Mesothelial cell of epicardium (in vitro differentiated cells): ENCODE results near the gene OR51B4. TPM values are rescaled to one million over a fixed set of nuclear protein-coding genes. Genes with fewer than 3 reads are reported as not detected.
"Not testable (repeated sequence)": the region's sequence is repeated elsewhere in the genome, so short reads cannot be mapped to it uniquely, and the experiment has no call there.

ENCODE experiments used
- DNase-seq, 2 experiments: peaks; one replicate each; pipeline ENCODE4 v3.0.0; 2021; ENCODE audit warnings: low spot score in 2 of 2; ENCODE audit not compliant: unreplicated experiment in 2 of 2
- H3K27ac Mint-ChIP-seq: 2 replicates; pipeline ENCODE4 v1.8.0; 2021; ENCODE audit warnings: mixed read lengths
- H3K27me3 Mint-ChIP-seq: 2 replicates; pipeline ENCODE4 v1.8.0; 2021; ENCODE audit warnings: low read depth, mixed read lengths
- H3K36me3 Mint-ChIP-seq: 2 replicates; pipeline ENCODE4 v1.8.0; 2021; ENCODE audit warnings: mixed read lengths
- H3K4me1 Mint-ChIP-seq: 2 replicates; pipeline ENCODE4 v1.8.0; 2021; ENCODE audit warnings: mixed read lengths
- H3K4me3 Mint-ChIP-seq: 2 replicates; pipeline ENCODE4 v1.8.0; 2021; ENCODE audit warnings: mild to moderate bottlenecking, moderate library complexity, mixed read lengths
- H3K9me3 Mint-ChIP-seq: 2 replicates; pipeline ENCODE4 v1.8.0; 2021; ENCODE audit warnings: mixed read lengths
- CTCF ChIP-seq: fragments of 200-600 bp; sonication (generic); IDR thresholded peaks from one replicate; pipeline ENCODE4 v1.5.0; 2021; ENCODE audit warnings: antibody characterized with exemption; ENCODE audit not compliant: unreplicated experiment
- total RNA-seq: library from RNA; stranded (reverse); gene quantifications from 3 replicates; pipeline ENCODE4 v1.2.1, GENCODE V29; 2021

Gene OR51B4
- total RNA-seq, 1 donor from 2014 or later = 0.65 TPM

- DNase-seq = no peak
These were observed 35.1 kb downstream of the OR51B4 start for GRCh38 chr11:5266609-5267008.

GRCh38 chr11:5265832-5266231 lies 35.9 kb downstream of the OR51B4 start:
- H3K4me3 Mint-ChIP-seq = no peak overlapping the region
- H3K36me3 Mint-ChIP-seq = no peaks in the 10 kb centered on the region
- H3K9me3 Mint-ChIP-seq = peaks cover 6% of the 10 kb centered on the region
- DNase-seq = no peak
- TF ChIP-seq CTCF = no peak
- H3K4me1 Mint-ChIP-seq = no peaks in the 10 kb centered on the region
- peaks cover 3% of the 10 kb centered on the region for H3K27me3 Mint-ChIP-seq
- H3K27ac Mint-ChIP-seq = no peak overlapping the region

More at GRCh38 chr11:5266609-5267008, 35.1 kb downstream of the OR51B4 start:
- no peaks in the 10 kb centered on the region for H3K9me3 Mint-ChIP-seq
- no peak overlapping the region for H3K27ac Mint-ChIP-seq
- H3K4me3 Mint-ChIP-seq = no peak overlapping the region
- peaks cover 3% of the 10 kb centered on the region for H3K27me3 Mint-ChIP-seq
- H3K4me1 Mint-ChIP-seq = no peaks in the 10 kb centered on the region
- TF ChIP-seq CTCF = no peak
- no peaks in the 10 kb centered on the region for H3K36me3 Mint-ChIP-seq

GRCh38 chr11:5258543-5259262 lies 43.0 kb downstream of the OR51B4 start:
- no peak for DNase-seq
- no peak overlapping the region for H3K4me3 Mint-ChIP-seq
- H3K27me3 Mint-ChIP-seq = no peaks in the 10 kb centered on the region
- H3K9me3 Mint-ChIP-seq = peaks cover 24% of the 10 kb centered on the region
- no peak overlapping the region for H3K27ac Mint-ChIP-seq
- H3K4me1 Mint-ChIP-seq = peaks cover 1% of the 10 kb centered on the region
- H3K36me3 Mint-ChIP-seq = no peaks in the 10 kb centered on the region
- no peak for TF ChIP-seq CTCF

- H3K9me3 Mint-ChIP-seq = peaks cover 24% of the 10 kb centered on the region
- no peak for DNase-seq
- peaks cover 4% of the 10 kb centered on the region for H3K27me3 Mint-ChIP-seq
- H3K27ac Mint-ChIP-seq = no peak overlapping the region
- TF ChIP-seq CTCF = no peak
- no peaks in the 10 kb centered on the region for H3K36me3 Mint-ChIP-seq
- no peak overlapping the region for H3K4me3 Mint-ChIP-seq
- peaks cover 1% of the 10 kb centered on the region for H3K4me1 Mint-ChIP-seq
These were observed 44.5 kb downstream of the OR51B4 start for GRCh38 chr11:5257296-5257695.

GRCh38 chr11:5254646-5255413 lies 46.9 kb downstream of the OR51B4 start, which contains the start of gene HBG2:
TSS of gene HBG2 (minus strand) at chr11:5254781. CDS start at chr11:5254728, 53 bp downstream.
- not testable (repeated sequence) for DNase-seq, H3K4me1 Mint-ChIP-seq, H3K9me3 Mint-ChIP-seq, H3K36me3 Mint-ChIP-seq, H3K27ac Mint-ChIP-seq, H3K4me3 Mint-ChIP-seq
- H3K27me3 Mint-ChIP-seq = peaks cover 14% of the 10 kb centered on the region

GRCh38 chr11:5254023-5254422 lies 47.7 kb downstream of the OR51B4 start:
- not testable (repeated sequence) for H3K27ac Mint-ChIP-seq, H3K4me1 Mint-ChIP-seq, DNase-seq, H3K9me3 Mint-ChIP-seq, H3K36me3 Mint-ChIP-seq, H3K4me3 Mint-ChIP-seq
- peaks cover 14% of the 10 kb centered on the region for H3K27me3 Mint-ChIP-seq

- H3K27me3 Mint-ChIP-seq = peaks cover 14% of the 10 kb centered on the region
- DNase-seq, H3K9me3 Mint-ChIP-seq, H3K36me3 Mint-ChIP-seq, H3K4me1 Mint-ChIP-seq, H3K4me3 Mint-ChIP-seq, H3K27ac Mint-ChIP-seq: not testable (repeated sequence)
These were observed 48.3 kb downstream of the OR51B4 start for GRCh38 chr11:5253440-5253839.
